DOHH2 (cell line): ENCODE data around the gene PPP2CA.

Source experiments
- H3F3A ChIP-seq: fragments of 200-600 bp; sonication (generic), shearing (Covaris generic); 2 replicates; pipeline ENCODE4 v1.6.0; 2016; ENCODE audit warnings: antibody characterized with exemption, mild to moderate bottlenecking; ENCODE audit not compliant: control insufficient read depth, insufficient read depth
- H3K27ac ChIP-seq: fragments of 200-600 bp; sonication (generic); 2 replicates; pipeline ENCODE4 v1.5.1; 2014; ENCODE audit warnings: low read depth, mild to moderate bottlenecking, low read length, moderate library complexity
- H3K27me3 ChIP-seq: fragments of 200-600 bp; sonication (generic); 2 replicates; pipeline ENCODE4 v1.6.1; 2014; ENCODE audit warnings: mild to moderate bottlenecking, low read length, mixed read lengths; ENCODE audit not compliant: control insufficient read depth
- H3K36me3 ChIP-seq: fragments of 200-600 bp; sonication (generic); 2 replicates; pipeline ENCODE4 v1.6.1; 2014; ENCODE audit warnings: mild to moderate bottlenecking, low read length, moderate library complexity, mixed read lengths; ENCODE audit not compliant: control insufficient read depth
- H3K4me1 ChIP-seq: fragments of 200-600 bp; sonication (generic); 2 replicates; pipeline ENCODE4 v1.6.1; 2014; ENCODE audit warnings: mild to moderate bottlenecking, low read length, mixed read lengths; ENCODE audit not compliant: control insufficient read depth
- H3K4me2 ChIP-seq: fragments of 200-600 bp; sonication (generic); 2 replicates; pipeline ENCODE4 v1.6.0; 2014; ENCODE audit warnings: mild to moderate bottlenecking, low read length, moderate library complexity
- H3K4me3 ChIP-seq: fragments of 200-600 bp; sonication (generic); 2 replicates; pipeline ENCODE4 v1.5.1; 2014; ENCODE audit warnings: mild to moderate bottlenecking, low read length, mixed read lengths
- H3K79me2 ChIP-seq: fragments of 200-600 bp; sonication (generic); 2 replicates; pipeline ENCODE4 v1.6.1; 2014; ENCODE audit warnings: mild to moderate bottlenecking, low read length, mixed read lengths; ENCODE audit not compliant: control insufficient read depth
- H3K9me2 ChIP-seq: fragments of 200-600 bp; sonication (generic); replicated peaks from 2 replicates; pipeline ENCODE4 v1.6.1; 2014; ENCODE audit warnings: mild to moderate bottlenecking, low read length, mixed read lengths; ENCODE audit not compliant: control insufficient read depth
- H3K9me3 ChIP-seq: fragments of 200-600 bp; sonication (generic); 2 replicates; pipeline ENCODE4 v1.6.1; 2014; ENCODE audit warnings: antibody characterized with exemption, low read length, mixed read lengths; ENCODE audit not compliant: control insufficient read depth, insufficient read depth
- H4K20me1 ChIP-seq: fragments of 200-600 bp; sonication (generic); 2 replicates; pipeline ENCODE4 v1.6.0; 2014; ENCODE audit warnings: low read depth, mild to moderate bottlenecking, antibody characterized with exemption, low read length, moderate library complexity; ENCODE audit not compliant: control insufficient read depth, insufficient read depth
- EZH2phosphoT487 ChIP-seq: fragments of 200-600 bp; sonication (generic); IDR thresholded peaks from 2 replicates; pipeline ENCODE4 v1.6.1; 2017; ENCODE audit warnings: borderline replicate concordance, mild to moderate bottlenecking, antibody characterized with exemption, low read length, moderate library complexity, mixed read lengths
- TF ChIP-seq, protein P1 (sequence below): fragments of 200-600 bp; sonication (generic); IDR thresholded peaks from one replicate; pipeline ENCODE4 v1.5.1; 2014; ENCODE audit warnings: antibody characterized with exemption, mild to moderate bottlenecking, low read depth, low read length; ENCODE audit not compliant: poor library complexity, severe bottlenecking

The PPP2CA gene

DNA sequence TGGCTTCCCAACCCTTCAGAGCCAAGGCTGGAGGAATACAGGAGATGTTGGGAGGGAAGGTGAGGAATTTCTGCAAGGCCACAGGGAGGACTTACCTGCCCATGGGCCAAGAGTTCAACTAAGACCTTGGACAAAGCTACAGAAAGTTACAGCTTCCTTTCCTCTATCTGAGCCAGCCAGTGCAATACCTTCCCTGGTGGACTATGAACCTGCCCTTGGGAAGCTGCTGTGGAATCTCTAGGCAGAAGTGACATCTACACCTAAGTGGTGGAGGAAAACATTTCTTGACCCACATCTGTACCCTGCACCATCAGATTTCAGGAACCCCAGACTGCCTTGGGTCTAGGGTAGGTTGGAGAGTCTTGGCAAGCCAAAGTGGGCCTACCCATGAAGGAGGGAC is 42.4 kb downstream of the PPP2CA start:
- H4K20me1 ChIP-seq: no peaks in the 10 kb centered on the region; the same call in 1 of the 2 replicates
- no peak overlapping the region for H3K4me3 ChIP-seq
- H3K36me3 ChIP-seq: no peaks in the 10 kb centered on the region
- no peak for TF ChIP-seq EZH2phosphoT487
- TF ChIP-seq, protein P1, sequence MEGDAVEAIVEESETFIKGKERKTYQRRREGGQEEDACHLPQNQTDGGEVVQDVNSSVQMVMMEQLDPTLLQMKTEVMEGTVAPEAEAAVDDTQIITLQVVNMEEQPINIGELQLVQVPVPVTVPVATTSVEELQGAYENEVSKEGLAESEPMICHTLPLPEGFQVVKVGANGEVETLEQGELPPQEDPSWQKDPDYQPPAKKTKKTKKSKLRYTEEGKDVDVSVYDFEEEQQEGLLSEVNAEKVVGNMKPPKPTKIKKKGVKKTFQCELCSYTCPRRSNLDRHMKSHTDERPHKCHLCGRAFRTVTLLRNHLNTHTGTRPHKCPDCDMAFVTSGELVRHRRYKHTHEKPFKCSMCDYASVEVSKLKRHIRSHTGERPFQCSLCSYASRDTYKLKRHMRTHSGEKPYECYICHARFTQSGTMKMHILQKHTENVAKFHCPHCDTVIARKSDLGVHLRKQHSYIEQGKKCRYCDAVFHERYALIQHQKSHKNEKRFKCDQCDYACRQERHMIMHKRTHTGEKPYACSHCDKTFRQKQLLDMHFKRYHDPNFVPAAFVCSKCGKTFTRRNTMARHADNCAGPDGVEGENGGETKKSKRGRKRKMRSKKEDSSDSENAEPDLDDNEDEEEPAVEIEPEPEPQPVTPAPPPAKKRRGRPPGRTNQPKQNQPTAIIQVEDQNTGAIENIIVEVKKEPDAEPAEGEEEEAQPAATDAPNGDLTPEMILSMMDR: no peak
- no peaks in the 10 kb centered on the region for H3K9me2 ChIP-seq
- H3K27me3 ChIP-seq: no peaks in the 10 kb centered on the region
- 0 out of 2 replicates have a peak, but pooled peaks cover 7% of the 10 kb centered on the region for H3F3A ChIP-seq
- no peaks in the 10 kb centered on the region for H3K79me2 ChIP-seq
- H3K4me2 ChIP-seq: no peak overlapping the region
- peaks cover 7% of the 10 kb centered on the region for H3K4me1 ChIP-seq
- no peaks in the 10 kb centered on the region for H3K9me3 ChIP-seq
- H3K27ac ChIP-seq: no peak overlapping the region

- Histone ChIP-seq H4K20me1 (peaks cover 19% of the 10 kb centered on the region), H3K4me2 (peak overlapping the region; percentile 96), H3K4me1 (peaks cover 17% of the 10 kb centered on the region), H3K36me3 (peaks cover 19% of the 10 kb centered on the region), H3K4me3 (peak overlapping the region; percentile 99; the same call in 1 of the 2 replicates), H3K9me2 (no peaks in the 10 kb centered on the region), H3K9me3 (no peaks in the 10 kb centered on the region), H3F3A (no peaks in the 10 kb centered on the region), H3K27me3 (no peaks in the 10 kb centered on the region), H3K27ac (no peak overlapping the region), H3K79me2 (peaks cover 46% of the 10 kb centered on the region)
- TF ChIP-seq, protein P1: no peak
- no peak for TF ChIP-seq EZH2phosphoT487
These were observed 47.8 kb downstream of the PPP2CA start for GRCh38 chr5:134178096-134178419.

GRCh38 chr5:134177369-134178095 is 48.3 kb downstream of the PPP2CA start:
- Histone ChIP-seq H3K9me2 (no peaks in the 10 kb centered on the region), H3K36me3 (peaks cover 22% of the 10 kb centered on the region), H3F3A (no peaks in the 10 kb centered on the region), H3K9me3 (no peaks in the 10 kb centered on the region), H3K79me2 (peaks cover 50% of the 10 kb centered on the region), H3K4me3 (peak overlapping the region; percentile 99), H4K20me1 (peaks cover 19% of the 10 kb centered on the region), H3K4me1 (peaks cover 17% of the 10 kb centered on the region), H3K27me3 (no peaks in the 10 kb centered on the region), H3K4me2 (peak overlapping the region; percentile 96), H3K27ac (peak overlapping the region; percentile 75)
- no peak for TF ChIP-seq EZH2phosphoT487
- TF ChIP-seq, protein P1: no peak
